ENCODE results near the gene TRAF7.

TRAF7 gene

DNA sequence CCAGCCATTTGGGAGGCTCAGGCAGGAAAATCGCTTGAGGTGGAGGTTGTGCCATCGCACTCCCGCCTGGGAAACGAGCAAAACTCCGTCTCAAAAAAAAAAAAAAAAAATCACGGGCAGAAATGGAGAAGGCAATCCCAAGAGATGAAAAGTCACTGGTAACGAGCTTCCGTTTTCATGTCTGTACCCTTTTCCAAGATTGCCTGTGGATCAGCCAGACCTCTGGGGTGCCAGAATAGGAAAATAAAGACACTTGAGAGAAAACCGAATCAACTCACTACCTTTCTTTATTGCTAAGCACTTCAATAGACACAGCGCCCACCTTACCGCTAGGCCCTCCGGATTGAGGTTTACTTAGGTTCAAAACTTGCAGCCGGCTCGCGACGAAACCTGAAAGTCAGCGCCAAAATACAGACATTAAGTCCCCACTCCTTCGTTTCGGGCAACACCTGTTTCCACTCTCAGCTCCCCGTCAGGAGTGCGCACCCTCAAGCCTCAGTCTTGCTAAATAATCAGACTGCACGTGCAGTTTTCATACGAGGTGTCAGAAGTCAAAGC lies 970 bp upstream of the TRAF7 start:
- Histone ChIP-seq H4K20me1 (ENCODE audit: insufficient read depth, low read length, poor library complexity, severe bottlenecking) (peaks cover 50% of the 10 kb centered on the region), H3K9me3 (ENCODE audit: insufficient read depth, low read depth, low read length) (no peaks in the 10 kb centered on the region), H3K4me2 (ENCODE audit: low read depth, low read length, poor library complexity, severe bottlenecking) (peak overlapping the region; percentile 96), H3K36me3 (ENCODE audit: insufficient read depth, low read length) (no peaks in the 10 kb centered on the region), H3K79me2 (ENCODE audit: insufficient read depth, low read length) (peaks cover 78% of the 10 kb centered on the region), H3K9ac (ENCODE audit: low read depth, low read length, poor library complexity, severe bottlenecking) (peak overlapping the region; percentile 97), H3K4me1 (ENCODE audit: insufficient read depth, low read length, poor library complexity, severe bottlenecking) (peaks cover 5% of the 10 kb centered on the region), H3K27me3 (ENCODE audit: insufficient read depth, low read length, poor library complexity, severe bottlenecking) (peaks cover 4% of the 10 kb centered on the region), H2AFZ (ENCODE audit: low read length) (no peak overlapping the region), H3K9me2 (replicated peaks; ENCODE audit: low read depth, low read length) (no peaks in the 10 kb centered on the region), H3K4me3 (ENCODE audit: low read length, poor library complexity, severe bottlenecking) (peak overlapping the region; percentile 96), H3F3A (ENCODE audit: low read depth) (no peaks in the 10 kb centered on the region)
- TF ChIP-seq, protein P1, sequence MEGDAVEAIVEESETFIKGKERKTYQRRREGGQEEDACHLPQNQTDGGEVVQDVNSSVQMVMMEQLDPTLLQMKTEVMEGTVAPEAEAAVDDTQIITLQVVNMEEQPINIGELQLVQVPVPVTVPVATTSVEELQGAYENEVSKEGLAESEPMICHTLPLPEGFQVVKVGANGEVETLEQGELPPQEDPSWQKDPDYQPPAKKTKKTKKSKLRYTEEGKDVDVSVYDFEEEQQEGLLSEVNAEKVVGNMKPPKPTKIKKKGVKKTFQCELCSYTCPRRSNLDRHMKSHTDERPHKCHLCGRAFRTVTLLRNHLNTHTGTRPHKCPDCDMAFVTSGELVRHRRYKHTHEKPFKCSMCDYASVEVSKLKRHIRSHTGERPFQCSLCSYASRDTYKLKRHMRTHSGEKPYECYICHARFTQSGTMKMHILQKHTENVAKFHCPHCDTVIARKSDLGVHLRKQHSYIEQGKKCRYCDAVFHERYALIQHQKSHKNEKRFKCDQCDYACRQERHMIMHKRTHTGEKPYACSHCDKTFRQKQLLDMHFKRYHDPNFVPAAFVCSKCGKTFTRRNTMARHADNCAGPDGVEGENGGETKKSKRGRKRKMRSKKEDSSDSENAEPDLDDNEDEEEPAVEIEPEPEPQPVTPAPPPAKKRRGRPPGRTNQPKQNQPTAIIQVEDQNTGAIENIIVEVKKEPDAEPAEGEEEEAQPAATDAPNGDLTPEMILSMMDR (conservative IDR thresholded peaks at IDR 0.05; ENCODE audit: low read length), result no peak
- no peak for TF ChIP-seq EZH2phosphoT487 (IDR thresholded peaks at IDR 0.05; ENCODE audit: borderline replicate concordance)

GRCh38 chr16:2155977-2156848 lies 631 bp downstream of the TRAF7 start:
- Histone ChIP-seq H2AFZ (ENCODE audit: low read length) (no peak overlapping the region), H3K79me2 (ENCODE audit: insufficient read depth, low read length) (peaks cover 82% of the 10 kb centered on the region), H3K9me2 (replicated peaks; ENCODE audit: low read depth, low read length) (no peaks in the 10 kb centered on the region), H3F3A (ENCODE audit: low read depth) (no peaks in the 10 kb centered on the region), H3K4me2 (ENCODE audit: low read depth, low read length, poor library complexity, severe bottlenecking) (peak overlapping the region; percentile 78), H3K9me3 (ENCODE audit: insufficient read depth, low read depth, low read length) (no peaks in the 10 kb centered on the region), H3K36me3 (ENCODE audit: insufficient read depth, low read length) (no peaks in the 10 kb centered on the region), H3K9ac (ENCODE audit: low read depth, low read length, poor library complexity, severe bottlenecking) (peak overlapping the region; percentile 82), H3K4me3 (ENCODE audit: low read length, poor library complexity, severe bottlenecking) (peak overlapping the region; percentile 87), H3K27me3 (ENCODE audit: insufficient read depth, low read length, poor library complexity, severe bottlenecking) (peaks cover 4% of the 10 kb centered on the region), H4K20me1 (ENCODE audit: insufficient read depth, low read length, poor library complexity, severe bottlenecking) (peaks cover 39% of the 10 kb centered on the region), H3K4me1 (ENCODE audit: insufficient read depth, low read length, poor library complexity, severe bottlenecking) (peaks cover 5% of the 10 kb centered on the region)
- TF ChIP-seq, protein P1 (conservative IDR thresholded peaks at IDR 0.05; ENCODE audit: low read length), result no peak
- no peak for TF ChIP-seq EZH2phosphoT487 (IDR thresholded peaks at IDR 0.05; ENCODE audit: borderline replicate concordance)

DNA sequence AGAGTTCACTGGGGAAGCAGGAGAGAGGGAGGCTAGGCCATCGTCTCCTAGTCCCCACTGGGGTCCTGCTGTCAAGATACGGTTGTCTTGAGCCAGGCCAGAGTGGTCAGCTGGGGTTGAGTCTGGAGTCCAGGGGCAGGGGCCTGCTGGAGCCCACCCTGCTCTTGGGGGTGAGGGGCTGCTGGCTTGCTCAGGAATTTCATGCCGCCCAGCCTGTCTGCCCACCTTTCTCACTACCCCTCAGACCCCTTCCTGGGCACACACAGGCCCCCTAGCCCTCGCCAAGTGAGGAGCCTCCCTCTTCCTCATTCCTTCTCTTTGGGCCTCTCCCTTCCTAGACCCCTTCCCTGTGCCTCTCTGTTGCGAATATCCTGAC lies 1.3 kb downstream of the TRAF7 start:
- H3K4me3 ChIP-seq (ENCODE audit: low read length, poor library complexity, severe bottlenecking), result peak overlapping the region; percentile 87
- peak overlapping the region; percentile 78 for H3K4me2 ChIP-seq (ENCODE audit: low read depth, low read length, poor library complexity, severe bottlenecking)
- no peaks in the 10 kb centered on the region for H3K9me2 ChIP-seq (replicated peaks; ENCODE audit: low read depth, low read length)
- no peaks in the 10 kb centered on the region for H3K9me3 ChIP-seq (ENCODE audit: insufficient read depth, low read depth, low read length)
- H3K27me3 ChIP-seq (ENCODE audit: insufficient read depth, low read length, poor library complexity, severe bottlenecking), result peaks cover 4% of the 10 kb centered on the region
- H3K9ac ChIP-seq (ENCODE audit: low read depth, low read length, poor library complexity, severe bottlenecking), result peak overlapping the region; percentile 82
- no peaks in the 10 kb centered on the region for H3K36me3 ChIP-seq (ENCODE audit: insufficient read depth, low read length)
- H4K20me1 ChIP-seq (ENCODE audit: insufficient read depth, low read length, poor library complexity, severe bottlenecking), result peaks cover 35% of the 10 kb centered on the region
- H3K79me2 ChIP-seq (ENCODE audit: insufficient read depth, low read length), result peaks cover 85% of the 10 kb centered on the region
- no peaks in the 10 kb centered on the region for H3F3A ChIP-seq (ENCODE audit: low read depth)
- TF ChIP-seq EZH2phosphoT487 (IDR thresholded peaks at IDR 0.05; ENCODE audit: borderline replicate concordance), result no peak
- TF ChIP-seq, protein P1 (conservative IDR thresholded peaks at IDR 0.05; ENCODE audit: low read length), result no peak
- H3K4me1 ChIP-seq (ENCODE audit: insufficient read depth, low read length, poor library complexity, severe bottlenecking), result peaks cover 5% of the 10 kb centered on the region
- H2AFZ ChIP-seq (ENCODE audit: low read length), result no peak overlapping the region
